OCI-LY7 (cell line): ENCODE measurements around the gene HSPA6. TPM values are rescaled to one million over a fixed set of nuclear protein-coding genes. Genes with fewer than 3 reads are reported as not detected.

Source experiments
- total RNA-seq, 2 experiments: library from RNA; depleted of rRNA in 1 of 2; stranded (reverse); fragments of >200 nt in 1 of 2; shearing (Covaris generic) in 1 of 2; gene quantifications; 2 replicates each; pipeline ENCODE4 v1.2.3, GENCODE V29; 2014 to 2022

HSPA6 gene
- total RNA-seq, 2 experiments from 2014 or later, result 0.13 TPM; not detected in 1

Other genes with a start within 250 kb of the HSPA6 start
- 4.2 and 4.5 TPM in 2 replicates for gene MPZ, start 214.6 kb upstream of the HSPA6 start, total RNA-seq (2014; rRNA removed; shearing (Covaris generic))
- gene MPZ, start 214.6 kb upstream of the HSPA6 start, total RNA-seq (2022), result 9.0 and 10.8 TPM in 2 replicates
- 17.9 and 20.6 TPM in 2 replicates for gene SDHC, start 210.2 kb upstream of the HSPA6 start, total RNA-seq (2014; rRNA removed; shearing (Covaris generic))
- gene SDHC, start 210.2 kb upstream of the HSPA6 start, total RNA-seq (2022), result 149 and 175 TPM in 2 replicates
- not detected in 2 replicates for gene CFAP126, start 156.7 kb upstream of the HSPA6 start, total RNA-seq (2014; rRNA removed; shearing (Covaris generic))
- gene CFAP126, start 156.7 kb upstream of the HSPA6 start, total RNA-seq (2022), result not detected in 2 replicates
- gene FCGR2A, start 19.1 kb upstream of the HSPA6 start, total RNA-seq (2014; rRNA removed; shearing (Covaris generic)), result 1.1 and 1.4 TPM in 2 replicates
- gene FCGR2A, start 19.1 kb upstream of the HSPA6 start, total RNA-seq (2022), result 0.42 and 0.53 TPM in 2 replicates
- gene FCGR3A, start 25.3 kb downstream of the HSPA6 start, total RNA-seq (2014; rRNA removed; shearing (Covaris generic)), result not detected in 2 replicates
- gene FCGR3A, start 25.3 kb downstream of the HSPA6 start, total RNA-seq (2022), result not detected in 2 replicates
- not detected in 2 replicates for gene FCGR3B, start 106.6 kb downstream of the HSPA6 start, total RNA-seq (2014; rRNA removed; shearing (Covaris generic))
- gene FCGR3B, start 106.6 kb downstream of the HSPA6 start, total RNA-seq (2022), result not detected in 2 replicates
- 4.6 TPM in 2 replicates for gene FCGR2B, start 138.6 kb downstream of the HSPA6 start, total RNA-seq (2014; rRNA removed; shearing (Covaris generic))
- 1.9 and 4.8 TPM in 2 replicates for gene FCGR2B, start 138.6 kb downstream of the HSPA6 start, total RNA-seq (2022)
- gene FCRLA, start 182.7 kb downstream of the HSPA6 start, total RNA-seq (2014; rRNA removed; shearing (Covaris generic)), result 524 and 672 TPM in 2 replicates
- 409 and 447 TPM in 2 replicates for gene FCRLA, start 182.7 kb downstream of the HSPA6 start, total RNA-seq (2022)
- gene FCRLB, start 197.0 kb downstream of the HSPA6 start, total RNA-seq (2014; rRNA removed; shearing (Covaris generic)), result 2.6 and 4.9 TPM in 2 replicates
- 3.3 and 3.8 TPM in 2 replicates for gene FCRLB, start 197.0 kb downstream of the HSPA6 start, total RNA-seq (2022)
- 43.9 and 71.5 TPM in 2 replicates for gene DUSP12, start 225.2 kb downstream of the HSPA6 start, total RNA-seq (2014; rRNA removed; shearing (Covaris generic))
- gene DUSP12, start 225.2 kb downstream of the HSPA6 start, total RNA-seq (2022), result 37.3 and 40.8 TPM in 2 replicates
- 8.5 and 10.2 TPM in 2 replicates for gene ATF6, start 241.8 kb downstream of the HSPA6 start, total RNA-seq (2014; rRNA removed; shearing (Covaris generic))
- gene ATF6, start 241.8 kb downstream of the HSPA6 start, total RNA-seq (2022), result 12.9 and 13.9 TPM in 2 replicates